Measurements from ENCODE around the gene AHNAK.

AHNAK gene

GRCh38 chr11:62484352-62484751 lies 62.3 kb downstream of the AHNAK start (continued):
- no peak for TF ChIP-seq HOXD13 (CRISPR knock-in tag; IDR thresholded peaks at IDR 0.05; ENCODE audit: borderline replicate concordance)
- TF ChIP-seq ZNF292 (tag by site-specific recombination; IDR thresholded peaks at IDR 0.05; ENCODE audit: borderline replicate concordance, low read depth) = no peak

- H3K9me3 ChIP-seq (ENCODE audit: control insufficient read depth, insufficient read depth, low read depth, low read length) = no peaks in the 10 kb centered on the region
- no peaks in the 10 kb centered on the region for H3K36me3 ChIP-seq (ENCODE audit: control insufficient read depth in 2 of 2, insufficient read depth in 1 of 2, low read length in 2 of 2)
- H3K4me1 ChIP-seq (ENCODE audit: control insufficient read depth, insufficient read depth, low read length) = no peaks in the 10 kb centered on the region
- ChIA-PET POLR2A (no interaction called here), CTCF (interaction anchor here (1.2 to 1.8 kb wide), 2 partner anchors 58 to 60 kb away, joined by 3 to 7 read pairs; no protein-coding TSS in a partner anchor)
- TF ChIP-seq ZFP69B (tag by site-specific recombination; IDR thresholded peaks at IDR 0.05) (no peak), ZNF658 (tag by site-specific recombination; IDR thresholded peaks at IDR 0.05) (no peak), ZBTB20 (tag by site-specific recombination; IDR thresholded peaks at IDR 0.05) (no peak), ZNF155 (tag by site-specific recombination; IDR thresholded peaks at IDR 0.05) (no peak), BCL6B (tag by site-specific recombination; IDR thresholded peaks at IDR 0.05) (no peak), PRDM4 (tag by site-specific recombination; IDR thresholded peaks at IDR 0.05) (no peak), PRDM1 (tag by site-specific recombination; IDR thresholded peaks at IDR 0.05) (no peak), AEBP2 (tag by site-specific recombination; IDR thresholded peaks at IDR 0.05; ENCODE audit: borderline replicate concordance) (no peak), ZNF311 (tag by site-specific recombination; IDR thresholded peaks at IDR 0.05; ENCODE audit: borderline replicate concordance) (no peak), SETDB1 (IDR thresholded peaks at IDR 0.05; ENCODE audit: insufficient read length, low read length) (no peak), ZBTB6 (tag by site-specific recombination; IDR thresholded peaks at IDR 0.05) (no peak), ZNF302 (tag by site-specific recombination; IDR thresholded peaks at IDR 0.05; ENCODE audit: low read depth) (no peak), ZIC2 (tag by site-specific recombination; IDR thresholded peaks at IDR 0.05) (no peak), ZNF830 (tag by site-specific recombination; IDR thresholded peaks at IDR 0.05; ENCODE audit: low read depth) (no peak), SP7 (tag by site-specific recombination; IDR thresholded peaks at IDR 0.05) (no peak), ZNF132 (tag by site-specific recombination; IDR thresholded peaks at IDR 0.05; ENCODE audit: borderline replicate concordance) (no peak), HIC1 (tag by site-specific recombination; IDR thresholded peaks at IDR 0.05) (no peak), ZNF544 (tag by site-specific recombination; IDR thresholded peaks at IDR 0.05) (no peak), REPIN1 (tag by site-specific recombination; IDR thresholded peaks at IDR 0.05; ENCODE audit: low read depth) (no peak), ZNF138 (tag by site-specific recombination; IDR thresholded peaks at IDR 0.05; ENCODE audit: borderline replicate concordance) (no peak)
- no peak overlapping the region for H3K4me3 ChIP-seq (ENCODE audit: low read depth, low read length)
- H3K27ac ChIP-seq (ENCODE audit: extremely low read depth, low read depth, low read length) = no peak overlapping the region
Observed at GRCh38 chr11:62482753-62483152, 63.9 kb downstream of the AHNAK start.

Measured in HEK293 (cell line).